Measurements from ENCODE around the gene PRPF8.
A peak's percentile ranks its signal among the peaks of the same experiment; 100 is the strongest.

Gene PRPF8

GRCh38 chr17:1643999-1644492 is 40.6 kb downstream of the PRPF8 start:
- DNase-seq: no peak

DNA sequence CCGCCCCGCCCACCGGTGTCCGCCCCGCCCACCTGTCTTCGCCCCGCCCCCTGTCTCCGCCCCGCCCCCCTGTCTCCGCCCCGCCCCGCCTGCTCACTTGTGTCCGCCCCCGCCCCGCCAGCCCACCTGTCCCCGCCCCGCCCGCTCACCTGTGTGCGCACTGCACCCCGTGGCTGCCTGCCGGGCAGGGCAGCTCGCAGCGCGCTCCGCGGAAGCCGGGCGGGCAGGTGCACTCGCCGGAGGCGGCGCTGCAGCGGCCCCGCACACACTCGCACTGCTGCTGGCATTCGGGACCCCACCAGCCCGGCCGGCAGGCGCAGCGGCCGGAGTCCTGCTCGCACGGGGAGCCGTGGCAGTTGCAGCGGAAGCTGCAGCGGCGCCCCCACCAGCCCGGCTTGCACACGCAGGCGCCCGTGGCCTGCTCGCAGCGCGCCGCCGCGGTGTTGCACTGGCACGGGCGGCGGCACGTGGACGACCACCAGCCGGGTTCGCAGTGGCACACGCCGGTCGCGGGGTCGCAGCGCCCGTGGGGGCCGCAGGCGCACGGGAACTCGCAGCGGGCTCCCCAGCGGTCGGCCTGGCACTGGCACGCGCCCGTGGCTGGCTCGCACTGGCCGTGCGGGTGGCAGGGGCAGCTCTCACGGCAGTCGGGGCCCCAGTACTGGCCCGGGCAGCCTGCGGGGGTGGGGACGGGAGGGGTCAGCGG is 41.2 kb downstream of the PRPF8 start:
- DNase-seq: peak; percentile 67

GRCh38 chr17:1641065-1641403 is 43.6 kb downstream of the PRPF8 start:
- no peak for DNase-seq

- DNase-seq: no peak
Observed at GRCh38 chr17:1640329-1641064, 44.2 kb downstream of the PRPF8 start.

DNA sequence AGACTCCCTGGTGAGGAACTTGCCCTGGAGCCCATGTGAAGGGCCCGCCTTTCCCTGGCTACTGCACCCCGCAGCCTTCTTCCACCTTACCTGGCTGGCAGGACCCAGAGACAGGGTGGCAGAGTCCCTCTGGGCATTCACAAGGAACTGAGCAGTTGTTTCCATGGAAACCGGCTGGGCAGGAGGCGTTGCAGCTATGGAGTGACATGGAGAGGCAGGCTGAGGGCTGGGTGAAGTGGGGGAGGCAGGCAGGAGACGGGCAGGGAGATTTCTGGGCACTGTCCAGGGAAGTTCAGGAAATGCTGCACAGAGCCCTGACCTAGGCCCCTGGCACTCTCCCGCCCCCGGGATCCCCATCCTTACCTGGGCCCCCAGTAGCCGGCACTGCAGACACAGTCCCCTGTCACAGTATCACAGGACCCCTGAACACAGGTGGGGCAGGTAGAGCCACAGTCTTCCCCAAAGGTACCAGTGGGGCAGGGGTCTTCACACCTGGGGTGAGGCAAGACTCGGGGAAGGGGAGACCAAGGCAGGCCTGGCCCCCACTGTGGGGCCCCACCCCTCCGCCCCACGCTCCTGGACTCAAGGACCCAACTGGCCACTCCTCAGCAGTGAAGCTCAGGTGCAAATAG is 45.0 kb downstream of the PRPF8 start:
- no peak for DNase-seq

DNA sequence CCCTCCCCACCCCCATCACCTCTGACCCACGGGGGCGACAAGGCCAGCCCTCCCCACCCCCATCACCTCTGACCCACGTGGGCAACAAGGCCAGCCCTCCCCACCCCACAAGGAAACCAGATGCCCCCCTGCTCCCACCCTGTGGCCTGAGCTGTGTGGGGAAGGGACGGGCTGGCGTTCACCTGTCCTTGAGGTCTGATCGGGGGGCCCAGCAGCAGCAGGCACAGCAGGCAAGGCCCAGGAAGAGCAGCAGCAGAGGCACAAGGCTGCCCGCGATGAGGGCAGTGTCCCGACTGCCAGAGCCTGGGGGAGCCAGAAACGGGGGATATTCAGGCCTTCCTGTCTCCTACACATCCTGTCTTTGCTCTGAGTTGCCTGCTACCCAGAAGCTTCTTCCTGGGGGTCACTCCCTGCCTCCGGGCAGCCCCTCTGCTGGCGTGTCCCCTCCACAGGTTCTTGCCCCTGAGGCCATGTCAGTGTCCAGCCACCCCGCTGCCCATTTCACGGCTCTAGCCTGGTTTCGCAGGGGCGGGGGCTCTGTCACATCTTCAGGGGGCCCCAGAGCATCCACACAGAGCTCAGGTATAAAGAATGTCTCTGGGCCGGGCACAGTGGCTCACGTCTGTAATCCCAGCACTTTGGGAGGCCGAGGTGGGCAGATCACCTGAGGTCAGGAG is 45.9 kb downstream of the PRPF8 start:
- no peak for DNase-seq

DNA sequence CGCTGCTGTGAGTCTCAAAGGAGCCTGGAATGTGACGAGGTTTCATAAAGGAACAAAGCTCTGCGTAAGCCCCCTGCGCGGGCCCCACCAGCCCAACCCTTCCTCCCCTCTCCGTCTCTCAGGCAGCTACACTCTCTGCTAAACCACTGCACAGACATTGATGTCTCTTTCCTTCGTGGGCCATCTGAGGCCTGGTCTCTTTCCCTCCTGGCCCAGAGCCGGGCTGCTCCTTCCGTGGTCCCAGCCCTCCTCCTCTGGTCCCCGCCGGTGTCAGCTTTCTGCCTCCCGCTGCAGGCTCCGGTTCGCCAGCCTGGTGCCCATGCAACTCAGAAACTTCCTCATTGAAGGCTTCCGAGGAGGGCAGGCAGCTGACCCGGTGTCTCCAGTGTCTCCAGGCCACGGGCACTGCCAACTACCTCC is 46.5 kb downstream of the PRPF8 start:
- DNase-seq: no peak

- no peak for DNase-seq
Observed at GRCh38 chr17:1636732-1637285, 47.9 kb downstream of the PRPF8 start.

- DNase-seq: no peak
Observed at GRCh38 chr17:1635675-1636465, 48.8 kb downstream of the PRPF8 start.

DNA sequence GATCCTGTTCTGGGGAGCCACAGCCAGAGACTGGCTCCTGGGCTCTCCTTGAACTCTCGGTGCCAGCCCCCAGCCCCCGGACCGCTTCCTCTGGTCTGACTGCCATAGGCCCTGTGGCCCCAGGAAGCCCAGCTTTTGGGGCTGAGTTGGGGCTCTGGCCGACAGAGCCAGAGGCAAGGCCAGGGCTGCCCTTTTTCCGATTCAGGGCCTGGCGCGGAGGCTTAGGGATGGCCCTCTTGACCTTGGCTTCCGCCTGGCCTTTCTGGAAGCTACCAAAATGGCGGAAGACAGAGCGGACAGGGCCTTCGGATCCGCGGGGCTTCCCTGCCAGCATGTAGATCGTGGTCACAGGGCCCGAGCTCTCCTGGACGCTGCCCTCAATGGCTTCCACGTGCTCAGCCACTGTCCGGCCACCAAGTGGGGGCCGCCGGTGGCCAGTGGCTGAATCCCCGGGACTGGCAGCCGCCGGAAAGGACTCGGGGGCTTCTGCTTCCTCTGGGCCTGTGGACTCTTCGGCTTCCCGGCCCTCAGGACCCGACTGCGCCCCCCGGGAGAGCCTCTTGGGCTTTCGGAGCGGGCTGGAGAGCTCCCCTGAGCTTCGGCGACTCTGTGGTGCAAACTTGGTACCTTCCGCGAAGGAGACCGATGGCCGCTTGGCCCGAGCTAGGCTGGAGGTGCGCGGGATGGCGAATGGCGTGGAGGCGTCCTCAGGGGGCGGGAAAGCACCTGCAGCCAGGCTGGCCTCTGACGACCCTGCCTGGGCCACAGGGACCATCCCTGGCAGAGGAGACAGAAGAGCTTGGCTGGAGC is 49.6 kb downstream of the PRPF8 start:
- no peak for DNase-seq

GRCh38 chr17:1630662-1631061 is 54.0 kb downstream of the PRPF8 start:
- no peak for DNase-seq

GRCh38 chr17:1629504-1630310 is 55.0 kb downstream of the PRPF8 start:
- peak; percentile 66 for DNase-seq

DNA sequence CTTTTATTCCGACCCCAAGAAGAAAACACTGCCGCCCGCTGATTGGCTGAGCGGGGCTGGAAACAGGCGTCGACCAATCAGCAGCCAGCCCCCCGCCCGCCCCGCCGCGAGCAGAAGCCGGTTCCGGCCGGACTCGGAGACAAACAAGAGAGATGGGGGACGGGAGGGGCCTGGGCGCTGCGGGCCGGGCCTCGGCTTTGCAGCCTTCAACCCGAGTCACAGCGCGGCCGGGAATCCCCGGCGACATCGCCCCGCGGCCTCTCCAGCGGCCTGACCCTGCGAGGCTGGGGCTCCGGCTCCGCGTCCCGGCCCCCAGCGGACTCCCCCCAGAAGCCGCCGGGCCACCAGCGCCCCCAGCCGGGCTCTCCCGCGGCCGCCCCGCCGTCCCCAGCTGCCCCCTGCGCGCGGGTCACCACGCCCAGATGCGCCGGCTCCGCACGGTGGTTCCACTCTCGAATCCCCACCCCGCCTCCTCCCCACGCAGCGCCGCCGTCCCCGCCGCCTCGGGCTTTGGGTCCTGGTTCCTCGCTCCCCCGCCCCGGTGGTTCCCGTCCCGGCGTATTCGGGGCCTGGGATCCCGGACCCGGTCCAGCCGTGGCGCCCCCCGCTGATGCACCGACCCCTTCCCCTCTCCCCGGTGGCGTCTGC is 55.7 kb downstream of the PRPF8 start:
- peak; percentile 86 for DNase-seq

DNA sequence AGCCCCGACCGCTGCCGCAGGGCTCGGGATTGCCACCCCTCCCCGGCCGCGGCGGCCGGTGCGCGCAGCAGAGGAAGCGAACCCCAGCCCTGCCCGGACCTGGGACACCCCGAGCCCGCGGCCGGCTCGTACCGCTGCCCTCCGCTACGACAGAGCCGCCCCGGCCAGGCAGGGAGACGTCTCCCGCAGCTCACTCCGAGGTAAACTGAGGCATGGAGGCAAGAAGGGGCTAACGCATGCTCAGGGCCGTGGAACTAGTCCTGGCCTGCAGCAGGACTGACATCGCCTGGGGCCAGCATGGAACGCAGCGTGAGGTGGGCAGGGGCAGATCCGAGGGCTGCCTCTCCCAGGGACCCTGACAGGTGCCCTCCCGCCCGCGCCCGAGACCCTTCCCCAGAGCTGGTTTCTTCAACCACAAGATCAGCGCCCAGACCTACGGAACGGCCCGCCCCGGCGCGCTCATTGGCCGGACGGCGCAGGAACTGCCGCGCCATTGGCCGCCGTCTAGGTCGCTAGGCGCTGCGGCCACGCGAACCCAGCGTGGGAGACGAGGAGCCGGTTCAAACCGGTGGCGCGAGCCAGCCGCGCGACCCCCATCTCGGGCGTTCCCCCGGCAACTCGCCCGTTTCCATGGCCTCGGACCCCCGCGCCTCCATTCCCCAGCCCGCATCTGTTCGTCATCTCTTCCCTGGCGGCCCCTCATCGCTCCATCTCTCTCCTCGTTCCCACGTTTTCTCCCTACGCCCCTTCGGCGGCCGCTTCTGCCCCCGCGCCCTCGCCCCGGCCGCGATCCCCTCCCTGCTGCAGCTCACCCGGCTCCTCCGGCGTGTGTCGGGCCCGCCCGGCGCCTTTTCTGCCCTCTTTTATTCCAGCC is 56.4 kb downstream of the PRPF8 start, which contains the start of gene SLC43A2:
TSS of gene SLC43A2 (minus strand) at position 853 of the 874 bp plus-strand sequence. CDS start 960 bp downstream, outside the sequence.
- DNase-seq: peak; percentile 67

GRCh38 chr17:1627182-1627981 is 57.3 kb downstream of the PRPF8 start:
- DNase-seq: no peak

GRCh38 chr17:1626333-1626732 is 58.3 kb downstream of the PRPF8 start:
- DNase-seq: no peak

GRCh38 chr17:1625581-1625980 is 59.1 kb downstream of the PRPF8 start:
- DNase-seq: no peak

GRCh38 chr17:1625053-1625452 is 59.6 kb downstream of the PRPF8 start:
- no peak for DNase-seq
